ENCODE results near the gene TMEM232. TPM values are rescaled to one million over a fixed set of nuclear protein-coding genes. Genes with fewer than 3 reads are reported as not detected.

TMEM232 gene
- polyA plus RNA-seq, 1 donor (not counting 4 experiments of a cell fraction or from before 2014, with no cell fraction given): 1.00 TPM

- Histone ChIP-seq H2AFZ (ENCODE audit: control insufficient read depth, low read length) (no peak overlapping the region), H3K36me3 (ENCODE audit: control insufficient read depth in 2 of 2, extremely low read depth in 1 of 2, insufficient read depth in 2 of 2, low read length in 2 of 2) (no peaks in the 10 kb centered on the region), H3K79me2 (ENCODE audit: control insufficient read depth, insufficient read depth, low read length) (no peaks in the 10 kb centered on the region), H3K9me3 (ENCODE audit: control insufficient read depth, low read depth, low read length) (no peaks in the 10 kb centered on the region), H3K9me1 (ENCODE audit: control insufficient read depth, extremely low read depth, insufficient read depth, low read length) (no peaks in the 10 kb centered on the region), H3K9ac (ENCODE audit: control insufficient read depth, extremely low read depth, insufficient read depth, low read length) (no peak overlapping the region), H3K4me3 (ENCODE audit: control insufficient read depth in 2 of 3, extremely low read depth in 1 of 3, insufficient read depth in 2 of 3, low read depth in 1 of 3, low read length in 3 of 3) (no peak overlapping the region), H3K27ac (ENCODE audit: control insufficient read depth, insufficient read depth, low read length) (no peak overlapping the region), H4K20me1 (ENCODE audit: control insufficient read depth, extremely low read depth, insufficient read depth, low read length) (no peaks in the 10 kb centered on the region), H3K27me3 (ENCODE audit: control insufficient read depth, extremely low read depth, insufficient read depth, low read length) (no peaks in the 10 kb centered on the region), H3K4me1 (ENCODE audit: control insufficient read depth, extremely low read depth, insufficient read depth, low read length) (no peaks in the 10 kb centered on the region), H3K4me2 (ENCODE audit: control insufficient read depth, extremely low read depth, insufficient read depth, low read depth, low read length) (no peak overlapping the region)
- TF ChIP-seq CTCF (optimal IDR thresholded peaks at IDR 0.05 in 1 of 3, IDR thresholded peaks at IDR 0.05 in 1 of 3, conservative IDR thresholded peaks at IDR 0.05 in 1 of 3; ENCODE audit: extremely low read depth in 1 of 3, insufficient read depth in 2 of 3, low read length in 3 of 3): no peak
- no peak for TF ChIP-seq EZH2 (IDR thresholded peaks at IDR 0.05; ENCODE audit: low read length)
- dilution Hi-C loops (cut with MboI; ENCODE audit: extremely low pct_ligation_motif_present, low sequenced_read_pairs): no loop called here
- no peak for DNase-seq (ENCODE audit: low read depth, low spot score)
- no peak for FAIRE-seq
These were observed 107.5 kb downstream of the TMEM232 start for GRCh38 chr5:110618941-110619340.

GRCh38 chr5:110616009-110616408, 110.5 kb downstream of the TMEM232 start:
- Histone ChIP-seq H3K4me2 (ENCODE audit: control insufficient read depth, extremely low read depth, insufficient read depth, low read depth, low read length) (no peak overlapping the region), H4K20me1 (ENCODE audit: control insufficient read depth, extremely low read depth, insufficient read depth, low read length) (no peaks in the 10 kb centered on the region), H3K27ac (ENCODE audit: control insufficient read depth, insufficient read depth, low read length) (no peak overlapping the region), H3K4me1 (ENCODE audit: control insufficient read depth, extremely low read depth, insufficient read depth, low read length) (no peaks in the 10 kb centered on the region), H3K9me3 (ENCODE audit: control insufficient read depth, low read depth, low read length) (no peaks in the 10 kb centered on the region), H3K36me3 (ENCODE audit: control insufficient read depth in 2 of 2, extremely low read depth in 1 of 2, insufficient read depth in 2 of 2, low read length in 2 of 2) (no peaks in the 10 kb centered on the region), H2AFZ (ENCODE audit: control insufficient read depth, low read length) (no peak overlapping the region), H3K27me3 (ENCODE audit: control insufficient read depth, extremely low read depth, insufficient read depth, low read length) (no peaks in the 10 kb centered on the region), H3K4me3 (ENCODE audit: control insufficient read depth in 2 of 3, extremely low read depth in 1 of 3, insufficient read depth in 2 of 3, low read depth in 1 of 3, low read length in 3 of 3) (no peak overlapping the region), H3K79me2 (ENCODE audit: control insufficient read depth, insufficient read depth, low read length) (no peaks in the 10 kb centered on the region), H3K9me1 (ENCODE audit: control insufficient read depth, extremely low read depth, insufficient read depth, low read length) (no peaks in the 10 kb centered on the region), H3K9ac (ENCODE audit: control insufficient read depth, extremely low read depth, insufficient read depth, low read length) (no peak overlapping the region)
- FAIRE-seq (no peak), DNase-seq (ENCODE audit: low read depth, low spot score) (no peak)
- dilution Hi-C loops (cut with MboI; ENCODE audit: extremely low pct_ligation_motif_present, low sequenced_read_pairs): no loop called here
- TF ChIP-seq CTCF (optimal IDR thresholded peaks at IDR 0.05 in 1 of 3, IDR thresholded peaks at IDR 0.05 in 1 of 3, conservative IDR thresholded peaks at IDR 0.05 in 1 of 3; ENCODE audit: extremely low read depth in 1 of 3, insufficient read depth in 2 of 3, low read length in 3 of 3) (no peak), EZH2 (IDR thresholded peaks at IDR 0.05; ENCODE audit: low read length) (no peak)

Measured in keratinocyte (primary cell).